GM06990 (cell line): ENCODE results near the gene SBNO2.

ENCODE experiments used
- DNase-seq: peaks from one replicate; pipeline ENCODE4 v3.0.0-alpha.2; 2011; ENCODE audit not compliant: insufficient read length; ENCODE audit errors: extremely low read depth
- H3K27me3 ChIP-seq: replicated peaks from 2 replicates; pipeline ENCODE4 v1.6.0; 2011; ENCODE audit warnings: low read length; ENCODE audit not compliant: control insufficient read depth, insufficient read depth
- H3K36me3 ChIP-seq: 2 replicates; pipeline ENCODE4 v1.5.1; 2011; ENCODE audit warnings: low read length; ENCODE audit not compliant: control insufficient read depth, insufficient read depth
- H3K4me3 ChIP-seq: replicated peaks from 2 replicates; pipeline ENCODE4 v1.5.1; 2011; ENCODE audit warnings: low read depth, mild to moderate bottlenecking, control low read depth, low read length
- CTCF ChIP-seq: IDR thresholded peaks from 2 replicates; pipeline ENCODE4 v1.5.1; 2011; ENCODE audit warnings: low read length, control low read depth, mild to moderate bottlenecking, inconsistent platforms; ENCODE audit not compliant: insufficient read depth, poor library complexity, severe bottlenecking

The SBNO2 gene

GRCh38 chr19:1140272-1141027, 33.6 kb downstream of the SBNO2 start:
- H3K4me3 ChIP-seq, result no peak overlapping the region
- no peak for DNase-seq
- TF ChIP-seq CTCF, result no peak

GRCh38 chr19:1139126-1139525, 34.9 kb downstream of the SBNO2 start:
- DNase-seq, result no peak
- Histone ChIP-seq H3K27me3 (no peaks in the 10 kb centered on the region), H3K4me3 (no peak overlapping the region), H3K36me3 (peaks cover 11% of the 10 kb centered on the region)
- no peak for TF ChIP-seq CTCF

More at GRCh38 chr19:1140272-1141027, 33.6 kb downstream of the SBNO2 start:
- Histone ChIP-seq H3K27me3 (no peaks in the 10 kb centered on the region), H3K36me3 (peaks cover 13% of the 10 kb centered on the region)

GRCh38 chr19:1138121-1138520, 35.9 kb downstream of the SBNO2 start:
- DNase-seq, result no peak
- Histone ChIP-seq H3K36me3 (peaks cover 5% of the 10 kb centered on the region), H3K4me3 (no peak overlapping the region), H3K27me3 (no peaks in the 10 kb centered on the region)
- no peak for TF ChIP-seq CTCF

DNA sequence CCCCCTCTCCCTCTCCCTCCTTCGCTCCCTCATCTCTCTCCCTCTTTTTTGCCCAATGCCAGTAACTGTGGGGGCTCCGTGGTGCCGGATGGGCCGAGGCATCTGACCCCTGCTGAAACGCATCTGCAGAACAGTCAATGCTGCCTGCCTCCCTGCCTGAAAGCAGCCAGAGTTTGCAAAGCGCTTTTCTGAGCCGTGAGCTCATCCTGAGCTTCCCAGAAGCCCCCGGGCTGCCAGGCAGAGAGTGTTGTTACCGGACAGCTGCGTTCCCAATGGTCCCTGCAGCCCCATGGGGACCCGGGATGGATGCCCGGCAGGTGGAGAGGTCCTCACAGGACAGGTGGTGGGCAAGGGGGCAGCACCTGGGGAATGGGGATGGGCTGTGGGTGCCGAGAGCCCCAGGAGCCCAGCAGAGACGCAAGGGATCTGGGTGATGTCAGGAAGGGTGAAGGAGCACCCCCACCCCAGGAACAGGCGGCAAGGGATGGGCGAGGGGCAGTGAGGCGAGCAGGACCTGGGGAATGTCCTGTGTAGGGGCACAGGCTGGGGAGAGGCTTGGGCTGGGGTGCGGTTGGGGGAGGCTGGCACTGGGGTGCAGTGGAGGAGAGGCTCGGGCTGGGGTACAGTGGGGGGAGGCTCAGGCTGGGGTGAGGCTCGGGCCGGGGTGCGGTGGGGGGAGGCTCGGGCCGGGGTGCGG, 37.3 kb downstream of the SBNO2 start:
- no peak for DNase-seq
- no peaks in the 10 kb centered on the region for H3K27me3 ChIP-seq

DNA sequence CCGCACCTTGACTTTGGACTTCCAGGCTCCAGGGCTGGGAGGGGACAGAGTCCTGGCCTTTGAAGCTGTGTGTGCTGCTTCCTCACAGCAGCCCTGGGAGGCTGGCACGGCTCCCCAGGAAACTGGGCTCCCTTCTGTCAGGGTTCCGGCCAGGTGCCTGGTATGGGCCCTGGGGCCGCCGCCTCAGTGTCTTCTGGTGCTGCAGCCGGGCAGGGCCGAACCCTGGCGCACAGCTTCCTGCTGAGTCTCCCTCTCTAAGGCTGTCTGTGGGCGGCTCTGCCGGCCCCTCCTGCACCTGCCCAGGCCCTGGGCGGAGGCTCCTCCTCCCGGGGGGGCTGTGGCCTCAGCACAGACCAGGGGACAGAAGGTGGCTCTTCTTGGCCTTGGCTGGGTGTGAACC, 37.9 kb downstream of the SBNO2 start:
- Histone ChIP-seq H3K36me3 (peaks cover 2% of the 10 kb centered on the region), H3K27me3 (no peaks in the 10 kb centered on the region), H3K4me3 (no peak overlapping the region)
- DNase-seq, result peak; percentile 56
- no peak for TF ChIP-seq CTCF

More for the DNA sequence above, 37.3 kb downstream of the SBNO2 start:
- H3K36me3 ChIP-seq, result peaks cover 2% of the 10 kb centered on the region
- TF ChIP-seq CTCF, result no peak
- no peak overlapping the region for H3K4me3 ChIP-seq
